VCaP (cell line): ENCODE data around the gene KDR.

Source experiments
- H3K27ac ChIP-seq: fragments of 450-650 bp; 2 replicates; pipeline ENCODE4 v1.5.1; 2017
- CTCF ChIP-seq: fragments of 450-650 bp; conservative IDR thresholded peaks from 2 replicates; pipeline ENCODE4 v1.5.1; 2017; ENCODE audit warnings: mild to moderate bottlenecking, moderate library complexity

KDR gene

GRCh38 chr4:55125087-55125721, at the start of gene KDR:
Gene KDR, minus strand, starts transcription at chr4:55125595. Its CDS starts 302 bp downstream, at chr4:55125293.
- H3K27ac ChIP-seq = no peak within 1 kb of the TSS
- no peak for TF ChIP-seq CTCF

- no peak overlapping the region for H3K27ac ChIP-seq
- no peak for TF ChIP-seq CTCF
Observed at GRCh38 chr4:55173580-55173979, 48.2 kb upstream of the KDR start.

GRCh38 chr4:55172694-55173287, 47.4 kb upstream of the KDR start:
- no peak for TF ChIP-seq CTCF
- H3K27ac ChIP-seq = no peak overlapping the region

GRCh38 chr4:55170462-55170861, 45.1 kb upstream of the KDR start:
- H3K27ac ChIP-seq = no peak overlapping the region
- no peak for TF ChIP-seq CTCF

- TF ChIP-seq CTCF = no peak
- H3K27ac ChIP-seq = no peak overlapping the region
Observed at GRCh38 chr4:55169352-55169961, 44.1 kb upstream of the KDR start.

- H3K27ac ChIP-seq = no peak overlapping the region
Observed at GRCh38 chr4:55162396-55162795, 37.0 kb upstream of the KDR start.

More at GRCh38 chr4:55162396-55162795, 37.0 kb upstream of the KDR start:
- TF ChIP-seq CTCF = no peak
